Inflammatory macrophage treated with lipopolysaccharide for 4 hours (primary cell): ENCODE data around the gene ARL6IP5.
A peak's percentile ranks its signal among the peaks of the same experiment; 100 is the strongest.

ENCODE experiments used
- DNase-seq: peaks from one replicate; pipeline ENCODE4 v3.0.0-alpha.2; 2020

Gene ARL6IP5

GRCh38 chr3:69084326-69085167 lies at the start of gene ARL6IP5:
TSS of gene ARL6IP5 (plus strand) at chr3:69084937. CDS start at chr3:69085048, 111 bp downstream.
- peak; percentile 98 for DNase-seq

- DNase-seq = no peak
Measured at GRCh38 chr3:69044608-69045007, 40.1 kb upstream of the ARL6IP5 start.

- no peak for DNase-seq
Measured at GRCh38 chr3:69048990-69049389, 35.7 kb upstream of the ARL6IP5 start.

- DNase-seq = peak; percentile 100
Measured at GRCh38 chr3:69051756-69052471, 32.8 kb upstream of the ARL6IP5 start, which contains the start of gene TMF1. TSS of gene TMF1 (minus strand) at chr3:69052333. CDS start at chr3:69052086, 247 bp downstream.

GRCh38 chr3:69052472-69052898 lies 32.3 kb upstream of the ARL6IP5 start:
- no peak for DNase-seq

GRCh38 chr3:69058180-69058946 lies 26.4 kb upstream of the ARL6IP5 start:
- no peak for DNase-seq

GRCh38 chr3:69058947-69059224 lies 25.9 kb upstream of the ARL6IP5 start:
- DNase-seq = no peak

GRCh38 chr3:69059688-69060087 lies 25.0 kb upstream of the ARL6IP5 start:
- DNase-seq = no peak

GRCh38 chr3:69063636-69064035 lies 21.1 kb upstream of the ARL6IP5 start:
- DNase-seq = no peak

- no peak for DNase-seq
Measured at GRCh38 chr3:69065318-69065964, 19.3 kb upstream of the ARL6IP5 start.

GRCh38 chr3:69066121-69066520 lies 18.6 kb upstream of the ARL6IP5 start:
- no peak for DNase-seq

GRCh38 chr3:69072928-69073327 lies 11.8 kb upstream of the ARL6IP5 start:
- no peak for DNase-seq

- no peak for DNase-seq
Measured at GRCh38 chr3:69079269-69080159, 5.2 kb upstream of the ARL6IP5 start.

- peak; percentile 93 for DNase-seq
Measured at GRCh38 chr3:69080233-69080920, 4.4 kb upstream of the ARL6IP5 start, which contains the start of gene UBA3. TSS of gene UBA3 (minus strand) at chr3:69080365. CDS start at chr3:69080353, 12 bp downstream.

- no peak for DNase-seq
Measured at GRCh38 chr3:69081583-69082262, 3.0 kb upstream of the ARL6IP5 start.

GRCh38 chr3:69082361-69082760 lies 2.4 kb upstream of the ARL6IP5 start:
- no peak for DNase-seq

- peak; percentile 96 for DNase-seq
Measured at GRCh38 chr3:69082805-69083204, 1.9 kb upstream of the ARL6IP5 start.

- DNase-seq = no peak
Measured at GRCh38 chr3:69085168-69085832, 563 bp downstream of the ARL6IP5 start.

- DNase-seq = peak; percentile 70
Measured at GRCh38 chr3:69085833-69086722, 1.3 kb downstream of the ARL6IP5 start.
